Measurements from ENCODE around the gene FLG2. TPM values are rescaled to one million over a fixed set of nuclear protein-coding genes. Genes with fewer than 3 reads are reported as not detected.

Gene FLG2
- total and polyA plus RNA-seq, 9 of the 15 experiments (the other 6 are each of a cell fraction or from before 2014, with no cell fraction given), result not detected

GRCh38 chr1:152335399-152335798 lies 24.4 kb downstream of the FLG2 start:
- FAIRE-seq (no peak), DNase-seq (ENCODE audit: extremely low read depth in 1 of 4, low spot score in 3 of 4) (no peak), ATAC-seq (no peak)
- Histone ChIP-seq H2AFZ (ENCODE audit: low read depth, low read length) (no peak overlapping the region), H3K4me1 (replicated peaks in 1 of 2; ENCODE audit: control insufficient read depth in 2 of 2, insufficient read depth in 2 of 2, low read length in 2 of 2) (no peaks in the 10 kb centered on the region), H3K9ac (ENCODE audit: insufficient read depth in 1 of 2, low read depth in 2 of 2, low read length in 2 of 2) (no peak overlapping the region), H4K20me1 (replicated peaks; ENCODE audit: control insufficient read depth, insufficient read depth, low read length) (no peaks in the 10 kb centered on the region), H3K27ac (ENCODE audit: extremely low read depth, low read depth, low read length) (no peak overlapping the region), H3K27me3 (ENCODE audit: control insufficient read depth in 2 of 2, insufficient read depth in 2 of 2, low read length in 2 of 2) (no peaks in the 10 kb centered on the region), H3K4me2 (ENCODE audit: insufficient read depth, low read length) (no peak overlapping the region), H3K36me3 (ENCODE audit: control insufficient read depth, insufficient read depth, low read length) (no peaks in the 10 kb centered on the region), H3K9me1 (ENCODE audit: control insufficient read depth, insufficient read depth, low read length) (no peaks in the 10 kb centered on the region), H3K79me2 (ENCODE audit: control insufficient read depth, insufficient read depth, low read length) (no peaks in the 10 kb centered on the region), H3K4me3 (no peak overlapping the region), H3K9me3 (replicated peaks; ENCODE audit: control insufficient read depth, insufficient read depth, low read depth, low read length) (no peaks in the 10 kb centered on the region)
- intact Hi-C loops (cut with micrococcal nuclease), result no loop called here
- 0% methylated on average over 7 of the region's 7 CpGs for WGBS (ENCODE audit: insufficient coverage, low coverage, missing lambda C conversion rate)
- CTCF ChIA-PET (ENCODE audit: low intra/inter-chr PET ratio), result no interaction called here
- TF ChIP-seq PRPF4 (IDR thresholded peaks at IDR 0.05; ENCODE audit: insufficient read depth, low read depth, low read length, poor library complexity, severe bottlenecking) (no peak), MBD1 (CRISPR knock-in tag; IDR thresholded peaks at IDR 0.05) (no peak), ZNF384 (IDR thresholded peaks at IDR 0.05; ENCODE audit: low read depth, low read length) (no peak), MTA2 (IDR thresholded peaks at IDR 0.05; ENCODE audit: low read depth) (no peak), ETS2 (tag; IDR thresholded peaks at IDR 0.05; ENCODE audit: borderline replicate concordance, poor library complexity, severe bottlenecking) (no peak), CBFB (CRISPR knock-in tag; IDR thresholded peaks at IDR 0.05) (no peak), SRSF1 (IDR thresholded peaks at IDR 0.05; ENCODE audit: low read depth, low read length) (no peak), RBM15 (IDR thresholded peaks at IDR 0.05; ENCODE audit: insufficient read depth, low read length) (no peak), NFXL1 (CRISPR knock-in tag; IDR thresholded peaks at IDR 0.05) (no peak), SMARCE1 (IDR thresholded peaks at IDR 0.05) (no peak), TFAM (CRISPR knock-in tag; conservative IDR thresholded peaks at IDR 0.05) (no peak), KDM4B (IDR thresholded peaks at IDR 0.05; ENCODE audit: borderline replicate concordance in 2 of 2, low read depth in 1 of 2) (no peak), MED1 (CRISPR knock-in tag; IDR thresholded peaks at IDR 0.05; ENCODE audit: borderline replicate concordance) (no peak), TGIF2 (CRISPR knock-in tag; IDR thresholded peaks at IDR 0.05) (no peak), RCOR1 (IDR thresholded peaks at IDR 0.05; ENCODE audit: borderline replicate concordance in 1 of 2, low read depth in 2 of 2, low read length in 2 of 2) (no peak), ZNF146 (CRISPR knock-in tag; IDR thresholded peaks at IDR 0.05; ENCODE audit: unreplicated experiment) (no peak), USF2 (CRISPR knock-in tag; IDR thresholded peaks at IDR 0.05) (no peak), ARID3A (IDR thresholded peaks at IDR 0.05; ENCODE audit: borderline replicate concordance, low read depth, low read length) (no peak)
- TF ChIP-seq, protein P1, sequence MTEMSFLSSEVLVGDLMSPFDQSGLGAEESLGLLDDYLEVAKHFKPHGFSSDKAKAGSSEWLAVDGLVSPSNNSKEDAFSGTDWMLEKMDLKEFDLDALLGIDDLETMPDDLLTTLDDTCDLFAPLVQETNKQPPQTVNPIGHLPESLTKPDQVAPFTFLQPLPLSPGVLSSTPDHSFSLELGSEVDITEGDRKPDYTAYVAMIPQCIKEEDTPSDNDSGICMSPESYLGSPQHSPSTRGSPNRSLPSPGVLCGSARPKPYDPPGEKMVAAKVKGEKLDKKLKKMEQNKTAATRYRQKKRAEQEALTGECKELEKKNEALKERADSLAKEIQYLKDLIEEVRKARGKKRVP (CRISPR knock-in tag; IDR thresholded peaks at IDR 0.05), result no peak
- BruUV-seq (replicated peaks), result no TSS peak
- in situ Hi-C loops (cut with MboI), result no loop called here
- POLR2A ChIA-PET, result no interaction called here
